Measurements from ENCODE around the gene TSKU.
"Not testable (repeated sequence)": the region's sequence is repeated elsewhere in the genome, so short reads cannot be mapped to it uniquely, and the experiment has no call there.

Gene TSKU

GRCh38 chr11:76824980-76825725, 42.0 kb downstream of the TSKU start:
- DNase-seq (ENCODE audit: low read depth in 2 of 2): no peak

GRCh38 chr11:76825726-76826396, 42.7 kb downstream of the TSKU start:
- no peak for DNase-seq (ENCODE audit: low read depth in 2 of 2)

- not testable (repeated sequence) for DNase-seq (ENCODE audit: low read depth in 2 of 2)
These were observed 43.4 kb downstream of the TSKU start for GRCh38 chr11:76826508-76826907.

GRCh38 chr11:76827005-76827404, 43.8 kb downstream of the TSKU start:
- not testable (repeated sequence) for DNase-seq (ENCODE audit: low read depth in 2 of 2)

- DNase-seq (ENCODE audit: low read depth in 2 of 2): no peak
These were observed 47.6 kb downstream of the TSKU start for GRCh38 chr11:76830639-76831327.

- no peak for DNase-seq (ENCODE audit: low read depth in 2 of 2)
These were observed 48.6 kb downstream of the TSKU start for GRCh38 chr11:76831686-76832310.

- no peak for DNase-seq (ENCODE audit: low read depth in 2 of 2)
These were observed 49.2 kb downstream of the TSKU start for GRCh38 chr11:76832361-76832760.

GRCh38 chr11:76834151-76834550, 51.0 kb downstream of the TSKU start:
- no peak for DNase-seq (ENCODE audit: low read depth in 2 of 2)

- no peak for DNase-seq (ENCODE audit: low read depth in 2 of 2)
These were observed 51.9 kb downstream of the TSKU start for GRCh38 chr11:76835036-76835435.

- no peak for DNase-seq (ENCODE audit: low read depth in 2 of 2)
These were observed 52.9 kb downstream of the TSKU start for GRCh38 chr11:76835928-76836612.

GRCh38 chr11:76836613-76837291, 53.6 kb downstream of the TSKU start:
- no peak for DNase-seq (ENCODE audit: low read depth in 2 of 2)

- DNase-seq (ENCODE audit: low read depth in 2 of 2): no peak
These were observed 54.8 kb downstream of the TSKU start for GRCh38 chr11:76837696-76838677.

GRCh38 chr11:76838678-76839068, 55.5 kb downstream of the TSKU start:
- DNase-seq (ENCODE audit: low read depth in 2 of 2): no peak

- no peak for DNase-seq (ENCODE audit: low read depth in 2 of 2)
These were observed 56.2 kb downstream of the TSKU start for GRCh38 chr11:76839311-76839710.

GRCh38 chr11:76841923-76842452, 58.8 kb downstream of the TSKU start:
- DNase-seq (ENCODE audit: low read depth in 2 of 2): no peak

GRCh38 chr11:76843907-76844306, 60.8 kb downstream of the TSKU start:
- DNase-seq (ENCODE audit: low read depth in 2 of 2): no peak

GRCh38 chr11:76844511-76844910, 61.4 kb downstream of the TSKU start:
- no peak for DNase-seq (ENCODE audit: low read depth in 2 of 2)

GRCh38 chr11:76845069-76845468, 61.9 kb downstream of the TSKU start:
- DNase-seq (ENCODE audit: low read depth in 2 of 2): no peak

- no peak for DNase-seq (ENCODE audit: low read depth in 2 of 2)
These were observed 63.3 kb downstream of the TSKU start for GRCh38 chr11:76846441-76846840.

Data from activated CD4-positive, alpha-beta T cell treated with anti-CD3 and anti-CD28 coated beads for 24 hours (primary cell).